Stimulated activated CD4-positive, alpha-beta T cell treated with anti-CD3 and anti-CD28 coated beads, Interleukin-2, amount 100 ng/mL, for 4 hours (primary cell): ENCODE results near the gene TRIM33.

Source experiments
- DNase-seq: peaks from one replicate; pipeline ENCODE4 v3.0.0-alpha.2; 2020; ENCODE audit warnings: low read depth

The TRIM33 gene

GRCh38 chr1:114350731-114351445 lies 160.1 kb downstream of the TRIM33 start:
- no peak for DNase-seq

DNA sequence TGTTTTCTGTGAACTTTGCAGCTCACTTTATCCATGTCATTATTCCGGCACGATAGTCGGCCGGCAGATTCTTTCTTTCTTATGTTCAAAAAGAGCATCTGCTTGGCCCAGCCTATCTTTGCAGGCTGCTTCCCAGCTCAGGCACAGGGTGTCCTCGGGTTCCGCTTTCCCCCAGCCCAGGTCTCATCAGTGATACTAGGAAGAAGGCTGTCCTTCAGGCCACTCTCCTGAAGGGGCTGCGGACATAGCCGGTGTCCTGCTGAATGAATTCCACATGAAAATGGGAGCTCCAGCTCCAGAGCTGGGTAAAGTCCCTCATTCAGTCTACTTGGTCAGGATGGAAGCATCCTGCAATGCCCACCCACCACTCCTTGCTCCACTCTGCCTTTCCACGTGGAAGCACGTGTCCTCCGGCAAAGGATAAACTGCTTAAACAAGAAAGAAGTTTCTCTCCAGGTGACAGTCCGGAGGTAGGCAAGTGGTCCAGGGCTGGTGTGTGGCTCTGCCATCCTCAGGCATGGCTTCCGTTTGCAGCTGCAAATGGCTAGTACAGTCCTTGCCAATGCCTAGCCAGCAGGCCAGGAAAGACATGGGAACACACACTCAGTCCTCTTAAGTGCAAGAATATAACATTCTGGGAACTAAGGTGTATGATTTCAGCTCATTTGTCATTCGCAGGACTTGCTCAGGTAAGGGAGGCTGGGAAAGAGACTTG lies 161.0 kb downstream of the TRIM33 start:
- no peak for DNase-seq

GRCh38 chr1:114347431-114348209 lies 163.4 kb downstream of the TRIM33 start:
- no peak for DNase-seq

DNA sequence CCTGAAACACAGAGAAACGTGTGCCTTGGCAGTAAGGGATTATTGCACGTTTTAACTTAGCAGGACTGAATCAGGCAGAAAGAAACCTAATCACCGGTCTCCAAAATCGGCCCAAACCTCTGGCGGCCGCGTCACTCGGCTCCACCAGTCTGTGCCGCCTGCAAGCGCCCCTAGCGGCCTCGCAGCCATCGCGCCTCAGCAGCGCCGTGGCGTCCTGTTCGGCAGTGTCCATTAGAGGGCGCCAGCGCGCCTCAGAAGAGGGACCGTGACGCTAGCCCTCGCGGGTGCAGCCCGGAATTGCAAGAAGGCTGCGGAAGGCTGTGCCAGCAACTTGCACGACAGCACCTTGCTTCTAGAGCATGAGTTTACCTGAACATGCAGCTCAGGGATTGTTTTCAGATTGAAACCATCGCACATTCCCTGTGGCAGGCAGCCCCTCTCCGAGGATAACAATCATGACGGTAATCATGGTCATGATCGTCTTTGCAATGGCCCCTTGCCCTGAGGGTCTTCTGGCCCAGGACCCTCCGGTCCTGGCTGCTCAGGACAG lies 164.4 kb downstream of the TRIM33 start:
- DNase-seq: peak; percentile 92

GRCh38 chr1:114345930-114346479 lies 165.0 kb downstream of the TRIM33 start:
- DNase-seq: no peak

DNA sequence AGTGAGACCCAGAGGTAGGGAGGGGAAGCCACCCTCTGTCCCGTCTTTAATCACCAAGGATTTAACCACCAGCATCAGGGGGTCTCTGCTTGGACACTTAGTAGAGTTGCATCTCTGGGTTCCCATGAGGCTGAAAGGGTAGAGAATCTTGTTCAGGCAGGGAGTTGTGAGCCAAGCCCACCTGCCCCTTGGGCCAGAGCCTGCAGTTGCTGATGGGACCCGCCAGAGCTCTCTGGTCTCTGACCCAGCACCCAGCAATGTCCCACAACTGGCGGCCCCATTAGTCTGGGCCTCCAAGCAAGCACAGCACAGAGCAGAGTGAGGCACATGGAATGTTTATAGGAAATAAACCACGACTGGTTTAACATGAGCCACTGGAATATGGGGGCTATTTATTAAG lies 166.3 kb downstream of the TRIM33 start:
- DNase-seq: no peak
